PC-3 (cell line): ENCODE results near the gene CAMSAP1. TPM values are rescaled to one million over a fixed set of nuclear protein-coding genes. Genes with fewer than 3 reads are reported as not detected.

Source experiments
- ATAC-seq: fragments of 200-7000 bp; cut with Tn5 transposase; 2 replicates; pipeline ENCODE4 v1.9.1; 2020; ENCODE audit warnings: mild to moderate bottlenecking, moderate library complexity
- BruUV-seq: library from RNA; stranded (reverse); fragments of 400-500 nt; replicated peaks from 2 replicates; lab custom pipeline; 2021; lab: Mats Ljungman, UMichigan
- CTCF ChIA-PET: fragments of 300-600 bp; sonication (Branson Sonifier 250); formaldehyde crosslinking; loops from one replicate; lab custom pipeline; 2022; ENCODE audit warnings: antibody characterized with exemption; lab: Charles Lee
- POLR2A ChIA-PET: fragments of 300-600 bp; sonication (Branson Sonifier 250); formaldehyde crosslinking; loops from one replicate; lab custom pipeline; 2022; ENCODE audit warnings: antibody characterized with exemption; ENCODE audit not compliant: unreplicated experiment; lab: Charles Lee
- DNase-seq: peaks from one replicate; pipeline ENCODE4 v3.0.0-alpha.2; 2015
- H2AFZ ChIP-seq: fragments of 300-600 bp; sonication (generic); 2 replicates; pipeline ENCODE4 v1.6.0; 2016; ENCODE audit warnings: antibody characterized with exemption, low read length
- H3F3A ChIP-seq: fragments of 300-600 bp; sonication (generic); one replicate; pipeline ENCODE4 v1.6.0; 2017; ENCODE audit warnings: antibody characterized with exemption, low read length, control low read depth, mild to moderate bottlenecking; ENCODE audit not compliant: unreplicated experiment
- H3K27ac ChIP-seq: fragments of 300-600 bp; sonication (generic); 2 replicates; pipeline ENCODE4 v1.5.1; 2016; ENCODE audit warnings: mild to moderate bottlenecking, low read length
- H3K27me3 ChIP-seq: fragments of 300-600 bp; sonication (generic); 2 replicates; pipeline ENCODE4 v1.6.1; 2016; ENCODE audit warnings: low read length, mixed read lengths
- H3K36me3 ChIP-seq: fragments of 300-600 bp; sonication (generic); 2 replicates; pipeline ENCODE4 v1.6.1; 2016; ENCODE audit warnings: low read depth, mixed run types, low read length, mixed read lengths
- H3K4me1 ChIP-seq: fragments of 300-600 bp; sonication (generic); 2 replicates; pipeline ENCODE4 v1.5.1; 2016; ENCODE audit warnings: low read length; ENCODE audit not compliant: insufficient read depth
- H3K4me2 ChIP-seq: fragments of 300-600 bp; sonication (generic); 2 replicates; pipeline ENCODE4 v1.6.0; 2016; ENCODE audit warnings: low read length
- H3K4me3 ChIP-seq: fragments of 300-600 bp; sonication (generic); 2 replicates; pipeline ENCODE4 v1.5.1; 2016; ENCODE audit warnings: mild to moderate bottlenecking, low read length, mixed read lengths
- H3K79me2 ChIP-seq: fragments of 300-600 bp; sonication (generic); 2 replicates; pipeline ENCODE4 v1.6.1; 2017; ENCODE audit warnings: low read length, mixed read lengths
- H3K9ac ChIP-seq: fragments of 300-600 bp; sonication (generic); 2 replicates; pipeline ENCODE4 v1.6.0; 2016; ENCODE audit warnings: mild to moderate bottlenecking, low read length
- H3K9me2 ChIP-seq: fragments of 300-600 bp; sonication (generic); replicated peaks from 2 replicates; pipeline ENCODE4 v1.6.1; 2016; ENCODE audit warnings: mixed run types, low read length, mixed read lengths
- H3K9me3 ChIP-seq: fragments of 300-600 bp; sonication (generic); 2 replicates; pipeline ENCODE4 v1.6.1; 2016; ENCODE audit warnings: low read length, mixed read lengths
- H4K20me1 ChIP-seq: fragments of 300-600 bp; sonication (generic); 2 replicates; pipeline ENCODE4 v1.6.1; 2016; ENCODE audit warnings: low read length, mixed read lengths
- CTCF ChIP-seq: fragments of 300-600 bp; sonication (generic); conservative IDR thresholded peaks from 2 replicates; pipeline ENCODE4 v1.5.1; 2017; ENCODE audit warnings: antibody characterized with exemption, low read depth, mild to moderate bottlenecking, low read length
- EZH2 ChIP-seq: fragments of 300-600 bp; sonication (generic); IDR thresholded peaks from one replicate; pipeline ENCODE4 v1.6.1; 2017; ENCODE audit warnings: antibody characterized with exemption, mild to moderate bottlenecking, low read length; ENCODE audit not compliant: unreplicated experiment
- EZH2phosphoT487 ChIP-seq: fragments of 300-600 bp; sonication (generic); IDR thresholded peaks from 2 replicates; pipeline ENCODE4 v1.6.1; 2018; ENCODE audit warnings: mild to moderate bottlenecking, antibody characterized with exemption, low read length, borderline replicate concordance
- intact Hi-C: fragments of 100-400 bp; cut with micrococcal nuclease; formaldehyde crosslinking; loops from 2 replicates; pipeline ENCODE4 v1.9.0; 2023
- total RNA-seq: library from RNA; depleted of rRNA; stranded (reverse); fragments of >200 nt; gene quantifications from 2 replicates; pipeline ENCODE4 v1.2.3, GENCODE V29; 2014

Gene CAMSAP1
- total RNA-seq, 1 experiment from 2014 or later: 16.4 TPM

GRCh38 chr9:135801070-135801469 lies 106.3 kb downstream of the CAMSAP1 start:
- DNase-seq (no peak), ATAC-seq (no peak)
- ChIA-PET POLR2A (no interaction called here), CTCF (no interaction called here)
- H3K4me1 ChIP-seq: no peaks in the 10 kb centered on the region
- no peaks in the 10 kb centered on the region for H4K20me1 ChIP-seq
- intact Hi-C loops: no loop called here
- H3K9me2 ChIP-seq: no peaks in the 10 kb centered on the region
- H3K36me3 ChIP-seq: no peaks in the 10 kb centered on the region
- H3F3A ChIP-seq: no peaks in the 10 kb centered on the region
- no peak overlapping the region for H3K4me3 ChIP-seq
- no peaks in the 10 kb centered on the region for H3K79me2 ChIP-seq
- TF ChIP-seq EZH2: no peak
- no peak for TF ChIP-seq CTCF
- TF ChIP-seq EZH2phosphoT487: no peak
- H3K4me2 ChIP-seq: no peak overlapping the region
- H3K27me3 ChIP-seq: no peaks in the 10 kb centered on the region
- no peak overlapping the region for H3K9ac ChIP-seq
- no peak overlapping the region for H3K27ac ChIP-seq
- H2AFZ ChIP-seq: no peak overlapping the region
- BruUV-seq: no TSS peak
- H3K9me3 ChIP-seq: no peaks in the 10 kb centered on the region

GRCh38 chr9:135799261-135799660 lies 108.1 kb downstream of the CAMSAP1 start:
- Histone ChIP-seq H3K4me1 (no peaks in the 10 kb centered on the region), H3K9me3 (no peaks in the 10 kb centered on the region), H3K79me2 (no peaks in the 10 kb centered on the region), H3K4me3 (no peak overlapping the region), H3F3A (no peaks in the 10 kb centered on the region), H3K27ac (no peak overlapping the region), H3K9ac (no peak overlapping the region), H3K36me3 (no peaks in the 10 kb centered on the region), H3K4me2 (no peak overlapping the region), H4K20me1 (no peaks in the 10 kb centered on the region), H3K27me3 (no peaks in the 10 kb centered on the region), H2AFZ (no peak overlapping the region), H3K9me2 (no peaks in the 10 kb centered on the region)
- CTCF ChIA-PET: no interaction called here
- POLR2A ChIA-PET: no interaction called here
- intact Hi-C loops: no loop called here
- no peak for DNase-seq
- TF ChIP-seq EZH2phosphoT487: no peak
- no peak for TF ChIP-seq EZH2
- TF ChIP-seq CTCF: no peak
- ATAC-seq: no peak
- no TSS peak for BruUV-seq

GRCh38 chr9:135798263-135798585 lies 109.1 kb downstream of the CAMSAP1 start:
- H3K27me3 ChIP-seq: no peaks in the 10 kb centered on the region
- DNase-seq (no peak), ATAC-seq (no peak)
- no peaks in the 10 kb centered on the region for H4K20me1 ChIP-seq
- POLR2A ChIA-PET: no interaction called here
- H2AFZ ChIP-seq: no peak overlapping the region
- no peaks in the 10 kb centered on the region for H3K4me1 ChIP-seq
- H3K9me3 ChIP-seq: no peaks in the 10 kb centered on the region
- TF ChIP-seq CTCF (no peak), EZH2phosphoT487 (no peak), EZH2 (no peak)
- H3F3A ChIP-seq: no peaks in the 10 kb centered on the region
- H3K79me2 ChIP-seq: no peaks in the 10 kb centered on the region
- no peaks in the 10 kb centered on the region for H3K9me2 ChIP-seq
- no peak overlapping the region for H3K9ac ChIP-seq
- BruUV-seq: no TSS peak
- intact Hi-C loops: no loop called here
- H3K27ac ChIP-seq: no peak overlapping the region
- no peak overlapping the region for H3K4me3 ChIP-seq
- CTCF ChIA-PET: no interaction called here
- H3K4me2 ChIP-seq: no peak overlapping the region
- no peaks in the 10 kb centered on the region for H3K36me3 ChIP-seq
